Neuronal stem cell (in vitro differentiated cells): ENCODE measurements around the gene RAB34.

Experiments used
- DNase-seq: peaks from one replicate; pipeline ENCODE4 v3.0.0-alpha.2; 2013; ENCODE audit warnings: low spot score
- H2AFZ ChIP-seq: one replicate; pipeline ENCODE4 v1.6.1; 2013; ENCODE audit warnings: mild to moderate bottlenecking, low read length, inconsistent platforms
- H2AK5ac ChIP-seq: 2 replicates; pipeline ENCODE4 v1.6.1; 2013; ENCODE audit warnings: low read depth, mild to moderate bottlenecking, inconsistent platforms, low read length, moderate library complexity, mixed read lengths
- H2BK120ac ChIP-seq: 2 replicates; pipeline ENCODE4 v1.6.1; 2013; ENCODE audit warnings: low read depth, mild to moderate bottlenecking, inconsistent platforms, low read length, moderate library complexity, mixed read lengths
- H2BK12ac ChIP-seq: one replicate; pipeline ENCODE4 v1.6.1; 2013; ENCODE audit warnings: low read length, inconsistent platforms
- H2BK15ac ChIP-seq: 2 replicates; pipeline ENCODE4 v1.6.1; 2013; ENCODE audit warnings: mild to moderate bottlenecking, low read length, inconsistent platforms, mixed read lengths
- H2BK5ac ChIP-seq: one replicate; pipeline ENCODE4 v1.6.1; 2013; ENCODE audit warnings: inconsistent platforms, mild to moderate bottlenecking, low read length, moderate library complexity
- H3K14ac ChIP-seq: one replicate; pipeline ENCODE4 v1.6.1; 2013; ENCODE audit warnings: low read length, inconsistent platforms
- H3K18ac ChIP-seq: 2 replicates; pipeline ENCODE4 v1.6.1; 2013; ENCODE audit warnings: low read length, inconsistent platforms
- H3K23ac ChIP-seq: 2 replicates; pipeline ENCODE4 v1.6.1; 2013; ENCODE audit warnings: low read depth, mild to moderate bottlenecking, mixed read lengths, low read length, inconsistent platforms; ENCODE audit not compliant: poor library complexity
- H3K27ac ChIP-seq: replicated peaks from 3 replicates; pipeline ENCODE4 v1.5.1; 2013; ENCODE audit warnings: low read length, inconsistent platforms
- H3K27me3 ChIP-seq, 3 experiments: 2 replicates each; pipeline ENCODE4 v1.6.1; 2013; ENCODE audit warnings: low read length in 3 of 3, mild to moderate bottlenecking in 2 of 3, inconsistent platforms in 1 of 3, low read depth in 1 of 3, mixed read lengths in 1 of 3, moderate library complexity in 1 of 3; ENCODE audit not compliant: control insufficient read depth in 3 of 3, insufficient read depth in 3 of 3
- H3K36me3 ChIP-seq, 2 donors: replicated peaks in 1 of 2; 2 replicates each; pipeline ENCODE4 v1.6.1; 2013; ENCODE audit warnings: low read length in 2 of 2; ENCODE audit not compliant: control insufficient read depth in 2 of 2, insufficient read depth in 2 of 2
- H3K4ac ChIP-seq: 2 replicates; pipeline ENCODE4 v1.6.1; 2013; ENCODE audit warnings: inconsistent platforms, mild to moderate bottlenecking, low read length, moderate library complexity
- H3K4me1 ChIP-seq, 2 donors: 1 replicate in 1 of 2; 2 replicates in 1 of 2; pipeline ENCODE4 v1.6.1; 2013; ENCODE audit warnings: low read length in 2 of 2, low read depth in 1 of 2; ENCODE audit not compliant: control insufficient read depth in 2 of 2, insufficient read depth in 1 of 2
- H3K4me2 ChIP-seq: one replicate; pipeline ENCODE4 v1.6.1; 2013; ENCODE audit warnings: mild to moderate bottlenecking, low read length, inconsistent platforms; ENCODE audit not compliant: insufficient read depth, poor library complexity, severe bottlenecking
- H3K4me3 ChIP-seq, 2 donors: 2 replicates each; pipeline ENCODE4 v1.5.1; 2013; ENCODE audit warnings: low read length in 2 of 2, mild to moderate bottlenecking in 2 of 2, inconsistent platforms in 1 of 2, moderate library complexity in 1 of 2
- H3K79me1 ChIP-seq: one replicate; pipeline ENCODE4 v1.6.1; 2013; ENCODE audit warnings: low read depth, mild to moderate bottlenecking, inconsistent platforms, low read length, moderate library complexity
- H3K9ac ChIP-seq: one replicate; pipeline ENCODE4 v1.6.1; 2013; ENCODE audit warnings: mild to moderate bottlenecking, low read depth, low read length, inconsistent platforms; ENCODE audit not compliant: poor library complexity
- H3K9me3 ChIP-seq, 2 donors: replicated peaks in 1 of 2; 2 replicates each; pipeline versions ENCODE3 to v1.6.1; 2013; ENCODE audit warnings: low read length in 2 of 2, mild to moderate bottlenecking in 2 of 2, inconsistent platforms in 1 of 2, low read depth in 1 of 2, mixed read lengths in 1 of 2, moderate library complexity in 1 of 2; ENCODE audit not compliant: control insufficient read depth in 2 of 2, insufficient read depth in 1 of 2
- H4K8ac ChIP-seq: one replicate; pipeline ENCODE4 v1.6.1; 2013; ENCODE audit warnings: low read depth, mild to moderate bottlenecking, inconsistent platforms, low read length, moderate library complexity
- H4K91ac ChIP-seq: one replicate; pipeline ENCODE4 v1.6.1; 2013; ENCODE audit warnings: low read length, low read depth, mild to moderate bottlenecking, inconsistent platforms; ENCODE audit not compliant: poor library complexity
- WGBS, 2 donors: extraction: QIAGEN DNeasy Blood & Tissue Kit; methylation state at CpG; one replicate each; pipeline ENCODE4 v1.1.7; 2013; ENCODE audit warnings: missing lambda C conversion rate in 2 of 2, mixed read lengths in 1 of 2; ENCODE audit not compliant: insufficient read length in 2 of 2, insufficient replicate concordance in 1 of 2; ENCODE audit errors: extremely low coverage in 2 of 2; 5-methylcytosine and 5-hydroxymethylcytosine counted together

Gene RAB34

DNA sequence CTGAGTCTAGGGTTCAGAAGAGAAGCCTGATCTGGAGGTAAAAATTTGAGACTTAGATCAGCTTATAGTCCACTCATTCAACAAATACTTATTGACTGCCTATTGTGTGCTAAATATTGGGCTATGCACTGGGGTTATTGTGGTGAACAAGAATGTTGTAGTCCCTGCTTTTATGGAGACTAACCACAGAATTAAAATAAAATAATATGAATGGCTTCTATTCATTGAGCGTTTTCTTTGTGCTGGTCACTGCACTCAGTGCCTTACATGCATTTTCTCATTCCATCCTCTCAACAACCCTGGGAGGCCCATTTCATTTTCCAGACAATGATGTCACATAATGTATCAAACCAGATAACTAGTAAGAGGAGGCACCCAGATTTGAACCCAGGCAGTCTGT is 15.7 kb upstream of the RAB34 start:
- H3K36me3 ChIP-seq = peaks cover 6 to 29% of the 10 kb centered on the region in 2 donors
- no CpG with 5 or more reads among the region's 1 CpG for WGBS, 2 donors
- no peak overlapping the region for H3K4me2 ChIP-seq
- no peak overlapping the region for H2AK5ac ChIP-seq
- H3K9me3 ChIP-seq = peaks cover 0 to 3% of the 10 kb centered on the region in 2 donors
- no peak overlapping the region for H3K27ac ChIP-seq
- no peak overlapping the region for H4K91ac ChIP-seq
- no peaks in the 10 kb centered on the region for H3K4me1 ChIP-seq
- no peak overlapping the region for H2BK120ac ChIP-seq
- H3K79me1 ChIP-seq = no peaks in the 10 kb centered on the region
- H3K23ac ChIP-seq = no peak overlapping the region
- no peak overlapping the region for H3K14ac ChIP-seq
- no peak overlapping the region for H2BK12ac ChIP-seq
- H3K18ac ChIP-seq = no peak overlapping the region
- no peak overlapping the region for H2AFZ ChIP-seq
- H3K9ac ChIP-seq = no peak overlapping the region
- DNase-seq = no peak
- H4K8ac ChIP-seq = no peak overlapping the region
- no peak overlapping the region for H2BK5ac ChIP-seq
- no peak overlapping the region for H3K4me3 ChIP-seq
- no peak overlapping the region for H2BK15ac ChIP-seq
- H3K27me3 ChIP-seq = no peaks in the 10 kb centered on the region
- no peak overlapping the region for H3K4ac ChIP-seq

- Histone ChIP-seq H2BK5ac (no peak overlapping the region), H2AFZ (no peak overlapping the region), H4K8ac (no peak overlapping the region), H3K79me1 (peaks cover 2% of the 10 kb centered on the region), H3K36me3 (peaks cover 3 to 15% of the 10 kb centered on the region in 2 donors), H3K9me3 (no peaks in the 10 kb centered on the region), H3K4ac (no peak overlapping the region), H3K4me2 (no peak overlapping the region), H2BK12ac (no peak overlapping the region), H2BK15ac (no peak overlapping the region), H4K91ac (no peak overlapping the region), H3K4me1 (peaks cover 5 to 7% of the 10 kb centered on the region in 2 donors), H3K23ac (no peak overlapping the region), H2AK5ac (no peak overlapping the region), H3K9ac (no peak overlapping the region), H3K27ac (no peak overlapping the region), H2BK120ac (no peak overlapping the region), H3K4me3 (no peak overlapping the region), H3K18ac (no peak overlapping the region), H3K14ac (no peak overlapping the region), H3K27me3 (no peaks in the 10 kb centered on the region)
- WGBS, 2 donors = 100% methylated on average over 2 of the region's 11 CpGs; no CpG with 5 or more reads in 1 of the 2 donors
- no peak for DNase-seq
Measured at GRCh38 chr17:28729950-28730330, 12.3 kb upstream of the RAB34 start.

- no peak within 1 kb of the TSS for H4K8ac ChIP-seq
Measured at GRCh38 chr17:28728364-28729200, 10.9 kb upstream of the RAB34 start, which contains the start of gene NEK8. Gene NEK8 (plus strand): TSS chr17:28728788. CDS start chr17:28728814, 26 bp downstream.

More at GRCh38 chr17:28728364-28729200, 10.9 kb upstream of the RAB34 start, which contains the start of gene NEK8:
- Histone ChIP-seq H3K36me3 (peaks cover 9 to 19% of the 10 kb centered on the region in 2 donors), H3K4me1 (peaks cover 12 to 15% of the 10 kb centered on the region in 2 donors), H3K14ac (no peak within 1 kb of the TSS), H2BK5ac (peak within 1 kb of the TSS; percentile 79), H3K4me2 (peak within 1 kb of the TSS; percentile 100), H3K79me1 (peaks cover 2% of the 10 kb centered on the region), H4K91ac (no peak within 1 kb of the TSS), H2BK15ac (peak within 1 kb of the TSS; percentile 65), H2BK12ac (no peak within 1 kb of the TSS), H3K9ac (peak within 1 kb of the TSS; percentile 92), H2AFZ (peak within 1 kb of the TSS; percentile 94), H3K4me3 (peak within 1 kb of the TSS; percentile 61 to 85), H3K27ac (peak within 1 kb of the TSS; percentile 94), H2BK120ac (no peak within 1 kb of the TSS), H3K4ac (peak within 1 kb of the TSS; percentile 20), H3K27me3 (no peaks in the 10 kb centered on the region), H3K18ac (peak within 1 kb of the TSS; percentile 74), H3K23ac (peak within 1 kb of the TSS; percentile 87), H2AK5ac (no peak within 1 kb of the TSS), H3K9me3 (peaks cover 0 to 1% of the 10 kb centered on the region in 2 donors)
- peak; percentile 89 for DNase-seq
- WGBS, 2 donors = no CpG with 5 or more reads among the region's 64 CpGs
